Endothelial cell of umbilical vein (primary cell): ENCODE data around the gene STRIT1. TPM values are rescaled to one million over a fixed set of nuclear protein-coding genes. Genes with fewer than 3 reads are reported as not detected.

ENCODE experiments used
- BruUV-seq: library from RNA; stranded (reverse); fragments of 400-500 nt; replicated peaks from 2 replicates; lab custom pipeline; 2021; lab: Mats Ljungman, UMichigan
- CTCF ChIA-PET: fragments of 300-600, 350-600 bp; sonication (Branson Sonifier 250); formaldehyde crosslinking; loops from one replicate; lab custom pipeline; 2021; ENCODE audit warnings: antibody characterized with exemption, inconsistent platforms; lab: Charles Lee
- POLR2A ChIA-PET: fragments of 300-600, 350-600 bp; sonication (Branson Sonifier 250); formaldehyde crosslinking; loops from one replicate; lab custom pipeline; 2021; ENCODE audit warnings: antibody characterized with exemption, inconsistent platforms; lab: Charles Lee
- DNase-seq: peaks from one replicate; pipeline ENCODE4 v3.0.0-alpha.2; 2011; ENCODE audit warnings: low read depth, low spot score
- FAIRE-seq: peaks from 2 replicates; lab custom pipeline; 2011; peaks lifted over from hg19 to GRCh38; lab: Jason Lieb, UNC
- H2AFZ ChIP-seq: 2 replicates; pipeline ENCODE4 v1.6.0; 2012; ENCODE audit warnings: low read depth, low read length, control low read depth, inconsistent platforms
- H3K27ac ChIP-seq: 2 replicates; pipeline ENCODE4 v1.5.1; 2011; ENCODE audit warnings: low read depth, mild to moderate bottlenecking, control low read depth, low read length, moderate library complexity; ENCODE audit not compliant: insufficient read depth
- H3K27me3 ChIP-seq, 2 experiments: 2 replicates each; pipeline versions ENCODE4 v1.6.0 to v1.6.1; 2011; ENCODE audit warnings: low read length in 2 of 2, mixed read lengths in 1 of 2; ENCODE audit not compliant: control insufficient read depth in 2 of 2, insufficient read depth in 2 of 2
- H3K36me3 ChIP-seq, 2 experiments: 2 replicates in 1 of 2; 3 replicates in 1 of 2; pipeline ENCODE4 v1.5.1; 2011; ENCODE audit warnings: low read length in 2 of 2, mild to moderate bottlenecking in 1 of 2, moderate library complexity in 1 of 2; ENCODE audit not compliant: control insufficient read depth in 2 of 2, insufficient read depth in 2 of 2; ENCODE audit errors: extremely low read depth in 1 of 2
- H3K4me1 ChIP-seq: 3 replicates; pipeline ENCODE4 v1.5.1; 2011; ENCODE audit warnings: mild to moderate bottlenecking, low read length; ENCODE audit not compliant: control insufficient read depth, insufficient read depth; ENCODE audit errors: extremely low read depth
- H3K4me2 ChIP-seq: 2 replicates; pipeline ENCODE4 v1.6.1; 2011; ENCODE audit warnings: low read length, control low read depth, mixed read lengths; ENCODE audit not compliant: insufficient read depth
- H3K4me3 ChIP-seq, 3 experiments: fragments of 200-600 bp in 1 of 3; sonication (generic), shearing (Covaris generic) in 1 of 3; replicated peaks in 1 of 3; 2 replicates each; pipeline ENCODE4 v1.5.1; 2011 to 2016; ENCODE audit warnings: control low read depth in 3 of 3, low read length in 3 of 3, mild to moderate bottlenecking in 2 of 3, inconsistent platforms in 1 of 3, low read depth in 1 of 3, moderate library complexity in 1 of 3; ENCODE audit not compliant: insufficient read depth in 1 of 3
- H3K79me2 ChIP-seq: 2 replicates; pipeline ENCODE4 v1.6.0; 2012; ENCODE audit warnings: low read length, inconsistent platforms; ENCODE audit not compliant: control insufficient read depth, insufficient read depth
- H3K9ac ChIP-seq: replicated peaks from 2 replicates; pipeline ENCODE3; 2011; ENCODE audit warnings: low read length, control low read depth; ENCODE audit not compliant: insufficient read depth; ENCODE audit errors: extremely low read depth
- H3K9me1 ChIP-seq: replicated peaks from 3 replicates; pipeline ENCODE4 v1.6.0; 2011; ENCODE audit warnings: mild to moderate bottlenecking, low read length; ENCODE audit not compliant: control insufficient read depth, insufficient read depth; ENCODE audit errors: extremely low read depth
- H3K9me3 ChIP-seq: replicated peaks from 2 replicates; pipeline ENCODE4 v1.5.1; 2012; ENCODE audit warnings: low read length, inconsistent platforms; ENCODE audit not compliant: control insufficient read depth, insufficient read depth
- H4K20me1 ChIP-seq: replicated peaks from 2 replicates; pipeline ENCODE3; 2011; ENCODE audit warnings: mild to moderate bottlenecking, low read length; ENCODE audit not compliant: control insufficient read depth, insufficient read depth; ENCODE audit errors: extremely low read depth
- CTCF ChIP-seq, 2 donors: IDR thresholded peaks; 1 replicate in 1 of 2; 2 replicates in 1 of 2; pipeline ENCODE4 v1.5.1; 2011; ENCODE audit warnings: low read length in 2 of 2, mild to moderate bottlenecking in 2 of 2, moderate library complexity in 2 of 2, control low read depth in 1 of 2, inconsistent platforms in 1 of 2, low read depth in 1 of 2; ENCODE audit not compliant: insufficient read depth in 1 of 2; ENCODE audit errors: extremely low read depth in 1 of 2
- EZH2 ChIP-seq: IDR thresholded peaks from 2 replicates; pipeline ENCODE4 v1.6.1; 2012; ENCODE audit warnings: borderline replicate concordance, low read depth, mild to moderate bottlenecking, moderate library complexity, low read length, inconsistent platforms; ENCODE audit not compliant: severe bottlenecking
- FOS ChIP-seq: IDR thresholded peaks from 2 replicates; pipeline ENCODE4 v1.6.1; 2011; ENCODE audit warnings: mild to moderate bottlenecking, low read length, moderate library complexity, borderline replicate concordance; ENCODE audit not compliant: insufficient read depth
- GATA2 ChIP-seq: IDR thresholded peaks from 2 replicates; pipeline ENCODE4 v1.7.0; 2011; ENCODE audit warnings: low read depth, mild to moderate bottlenecking, moderate library complexity, mixed read lengths, low read length; ENCODE audit not compliant: insufficient read length, insufficient read depth
- JUN ChIP-seq: IDR thresholded peaks from 2 replicates; pipeline ENCODE4 v1.6.1; 2011; ENCODE audit warnings: borderline replicate concordance, low read depth; ENCODE audit not compliant: insufficient read length, insufficient read depth
- MAX ChIP-seq: IDR thresholded peaks from 2 replicates; pipeline ENCODE4 v1.6.1; 2011; ENCODE audit not compliant: insufficient read depth, insufficient read length
- MYC ChIP-seq: IDR thresholded peaks from one replicate; pipeline ENCODE4 v1.6.1; 2011; ENCODE audit warnings: mild to moderate bottlenecking, low read depth, low read length
- POLR2A ChIP-seq: IDR thresholded peaks from 2 replicates; pipeline ENCODE4 v1.6.1; 2012; ENCODE audit warnings: low read depth, mild to moderate bottlenecking, control low read depth, low read length
- POLR2AphosphoS5 ChIP-seq: IDR thresholded peaks from 2 replicates; pipeline ENCODE4 v1.6.1; 2012; ENCODE audit warnings: low read depth, mild to moderate bottlenecking, control low read depth, low read length, moderate library complexity; ENCODE audit not compliant: insufficient read depth
- dilution Hi-C: fragments of 300-500 bp; cut with MboI; formaldehyde crosslinking; loops from one replicate; pipeline ENCODE4 v1.15.0; 2019; ENCODE audit warnings: low sequenced_read_pairs; ENCODE audit not compliant: extremely low pct_ligation_motif_present
- intact Hi-C: fragments of 100-400 bp; cut with micrococcal nuclease; formaldehyde crosslinking; loops from one replicate; pipeline ENCODE4 v1.10.0; 2022
- polyA plus RNA-seq, 4 experiments: library from polyadenylated mRNA; depleted of rRNA in 3 of 4; stranded (reverse) in 3 of 4; unstranded in 1 of 4; fragments of >200 nt; gene quantifications; 2 replicates each; pipeline versions ENCODE4 v1.2.1 to v1.2.3, GENCODE V29; 2011 to 2012; ENCODE audit warnings: missing spikeins in 1 of 4
- total RNA-seq: library from RNA; stranded (reverse); gene quantifications from 2 replicates; pipeline ENCODE4 v1.2.3, GENCODE V29; 2021

The STRIT1 gene
- total and polyA plus RNA-seq, 2 donors (not counting 3 experiments of a cell fraction or from before 2014, with no cell fraction given) = not detected

- Histone ChIP-seq H3K4me3 (no peak overlapping the region), H3K4me2 (no peak overlapping the region), H3K9ac (no peak overlapping the region), H3K27ac (no peak overlapping the region), H3K36me3 (no peaks in the 10 kb centered on the region), H3K79me2 (no peaks in the 10 kb centered on the region), H2AFZ (no peak overlapping the region), H3K9me3 (no peaks in the 10 kb centered on the region), H3K4me1 (no peaks in the 10 kb centered on the region), H3K27me3 (no peaks in the 10 kb centered on the region), H3K9me1 (no peaks in the 10 kb centered on the region), H4K20me1 (no peaks in the 10 kb centered on the region)
- BruUV-seq = no TSS peak
- ChIA-PET CTCF (no interaction called here), POLR2A (no interaction called here)
- DNase-seq = no peak
- FAIRE-seq = no peak
- intact Hi-C loops = no loop called here
- dilution Hi-C loops = no loop called here
- TF ChIP-seq CTCF (IDR thresholded peaks at IDR 0.05; ENCODE audit: extremely low read depth in 1 of 2, insufficient read depth in 1 of 2, low read depth in 1 of 2, low read length in 2 of 2) = no peak
- no peak for TF ChIP-seq MAX
- TF ChIP-seq FOS = no peak
- TF ChIP-seq POLR2AphosphoS5 = no peak
- no peak for TF ChIP-seq JUN
- no peak for TF ChIP-seq EZH2
- no peak for TF ChIP-seq MYC
- TF ChIP-seq POLR2A = no peak
- TF ChIP-seq GATA2 = no peak
Observed at GRCh38 chr3:155285936-155286335, 7.5 kb downstream of the STRIT1 start.
